T-cell (primary cell): Measurements from ENCODE around the gene SLC41A2. TPM values are rescaled to one million over a fixed set of nuclear protein-coding genes. Genes with fewer than 3 reads are reported as not detected.

Experiments
- ATAC-seq, 4 experiments: fragments of 200-7000 bp in 3 of 4; fragments of 150-1000 bp in 1 of 4; cut with Tn5 transposase; replicated peaks in 1 of 4; 1 replicate in 3 of 4; 2 replicates in 1 of 4; pipeline ENCODE4 v1.10.0; 2021; ENCODE audit warnings: moderate library complexity in 3 of 4, mild to moderate bottlenecking in 2 of 4, moderate number of reproducible peaks in 1 of 4
- CTCF ChIA-PET, 2 donors: fragments of 300-600 bp; sonication (Branson Sonifier 250); formaldehyde crosslinking; loops; one replicate each; lab custom pipeline; 2022; ENCODE audit warnings: antibody characterized with exemption in 2 of 2; lab: Charles Lee
- POLR2A ChIA-PET, 2 donors: fragments of 300-600 bp; sonication (Branson Sonifier 250); formaldehyde crosslinking; loops; one replicate each; lab custom pipeline; 2022; ENCODE audit warnings: antibody characterized with exemption in 2 of 2; lab: Charles Lee
- DNase-seq, 35 experiments: peaks; one replicate each; pipeline versions ENCODE4 v3.0.0 to v3.0.0-alpha.2; 2013 to 2023
- H3K27ac ChIP-seq: one replicate; pipeline ENCODE4 v1.5.1; 2013; ENCODE audit warnings: low read length
- H3K27me3 ChIP-seq, 2 experiments: replicated peaks in 1 of 2; 1 replicate in 1 of 2; 2 replicates in 1 of 2; pipeline versions ENCODE4 v1.6.1 to v1.7.0; 2013; ENCODE audit warnings: low read length in 1 of 2, mixed read lengths in 1 of 2; ENCODE audit not compliant: control insufficient read depth in 2 of 2, insufficient read depth in 2 of 2; ENCODE audit errors: extremely low read depth in 1 of 2
- H3K36me3 ChIP-seq, 2 donors: 1 replicate in 1 of 2; 2 replicates in 1 of 2; pipeline versions ENCODE4 v1.6.1 to v1.7.0; 2013; ENCODE audit warnings: low read length in 1 of 2; ENCODE audit not compliant: control insufficient read depth in 2 of 2, insufficient read depth in 1 of 2; ENCODE audit errors: extremely low read depth in 1 of 2
- H3K4me1 ChIP-seq, 2 experiments: 1 replicate in 1 of 2; 2 replicates in 1 of 2; pipeline versions ENCODE4 v1.6.1 to v1.7.0; 2013; ENCODE audit warnings: low read length in 2 of 2, mixed read lengths in 1 of 2; ENCODE audit not compliant: insufficient read depth in 2 of 2, control insufficient read depth in 1 of 2; ENCODE audit errors: extremely low read depth in 1 of 2
- H3K4me3 ChIP-seq, 2 donors: 1 replicate in 1 of 2; 2 replicates in 1 of 2; pipeline versions ENCODE4 v1.5.1 to v1.7.0; 2013; ENCODE audit warnings: mild to moderate bottlenecking in 2 of 2, low read length in 1 of 2, moderate library complexity in 1 of 2; ENCODE audit not compliant: control insufficient read depth in 1 of 2; ENCODE audit errors: extremely low read depth in 1 of 2
- H3K9me3 ChIP-seq: 2 replicates; pipeline ENCODE4 v1.7.0; 2013
- H3K27ac Mint-ChIP-seq, 2 donors: one replicate each; pipeline ENCODE4 v1.8.0; 2020 to 2021; ENCODE audit warnings: mild to moderate bottlenecking in 2 of 2, mixed read lengths in 2 of 2
- H3K27me3 Mint-ChIP-seq, 2 donors: one replicate each; pipeline ENCODE4 v1.8.0; 2021 to 2022; ENCODE audit warnings: mixed read lengths in 2 of 2
- H3K36me3 Mint-ChIP-seq: one replicate; pipeline ENCODE4 v1.8.0; 2021; ENCODE audit warnings: mixed read lengths
- H3K4me1 Mint-ChIP-seq, 3 donors: one replicate each; pipeline ENCODE4 v1.8.0; 2020 to 2022; ENCODE audit warnings: mixed read lengths in 3 of 3, mild to moderate bottlenecking in 1 of 3
- H3K4me3 Mint-ChIP-seq, 3 donors: one replicate each; pipeline ENCODE4 v1.8.0; 2020 to 2022; ENCODE audit warnings: mild to moderate bottlenecking in 3 of 3, mixed read lengths in 3 of 3, moderate library complexity in 3 of 3
- H3K9me3 Mint-ChIP-seq, 3 donors: one replicate each; pipeline ENCODE4 v1.8.0; 2020 to 2022; ENCODE audit warnings: mixed read lengths in 3 of 3
- WGBS: methylation state at CpG from one replicate; pipeline ENCODE4 v1.1.5; 2013; ENCODE audit warnings: missing lambda C conversion rate; ENCODE audit not compliant: insufficient coverage; 5-methylcytosine and 5-hydroxymethylcytosine counted together
- total RNA-seq, 35 experiments: library from RNA in 6 of 35; stranded (reverse) in 6 of 35; fragments of 120-200 nt in 1 of 35; gene quantifications; one replicate each; pipeline versions ENCODE4 v1.2.1 to v1.2.4 and lab custom pipeline; 2013 to 2026

The SLC41A2 gene
- total RNA-seq = 1 to 10 TPM; 2.4 to 3.8 (median 3.4) TPM
- 4.0 TPM for total RNA-seq (2013)
- 1.8 to 22.3 (median 6.2) reads per million in 29 experiments for total RNA-seq (lab: John Stamatoyannopoulos, UW)

GRCh38 chr12:104958001-104958804, at the start of gene SLC41A2:
SLC41A2 (minus strand) TSS chr12:104958290; CDS start chr12:104928527, 29,763 bp downstream.
- no peaks in the 10 kb centered on the region for H3K9me3 ChIP-seq
- ChIA-PET CTCF (interaction anchor here (1.1 to 1.6 kb wide), 3 partner anchors 97 to 576 kb away, joined by 3 to 8 read pairs (median 3); no protein-coding TSS in a partner anchor), POLR2A (interaction anchor here (0.5 to 0.6 kb wide), 3 partner anchors 49 to 845 kb away, joined by 4 to 11 read pairs (median 8); no protein-coding TSS in a partner anchor)
- H3K27me3 Mint-ChIP-seq = peaks cover 5 to 6% of the 10 kb centered on the region in 2 donors
- no peaks in the 10 kb centered on the region for H3K9me3 Mint-ChIP-seq
- WGBS = under 1% methylated on average over 75 of the region's 83 CpGs
- DNase-seq (peak; percentile 51 to 86 (median 71)), ATAC-seq (peak; percentile 88 to 92 (median 90))
- H3K27ac Mint-ChIP-seq = peak within 1 kb of the TSS; percentile 76 to 83
- H3K36me3 Mint-ChIP-seq = no peaks in the 10 kb centered on the region
- peak within 1 kb of the TSS; percentile 86 to 95 for H3K4me3 ChIP-seq
- peak within 1 kb of the TSS; percentile 65 for H3K27ac ChIP-seq
- H3K27me3 ChIP-seq = peaks cover 0 to 6% of the 10 kb centered on the region in 2 experiments
- H3K4me3 Mint-ChIP-seq = peak within 1 kb of the TSS; percentile 88 to 95 (median 90)
- H3K36me3 ChIP-seq = no peaks in the 10 kb centered on the region
- peaks cover 17 to 22% (median 21%) of the 10 kb centered on the region in 3 donors for H3K4me1 Mint-ChIP-seq
- peaks cover 7 to 10% of the 10 kb centered on the region in 2 experiments for H3K4me1 ChIP-seq

GRCh38 chr12:105001476-105001875, 43.4 kb upstream of the SLC41A2 start:
- H3K36me3 ChIP-seq = peaks cover 16 to 34% of the 10 kb centered on the region in 2 donors
- Mint-ChIP-seq H3K4me3 (no peak overlapping the region), H3K27ac (no peak overlapping the region), H3K27me3 (no peaks in the 10 kb centered on the region), H3K4me1 (peaks cover 4 to 15% (median 12%) of the 10 kb centered on the region in 3 donors), H3K36me3 (peaks cover 88% of the 10 kb centered on the region), H3K9me3 (peaks cover 0 to 15% (median 12%) of the 10 kb centered on the region in 3 donors)
- CTCF ChIA-PET = interaction anchor here in 1 of 2 donors (0.6 kb wide), 1 partner anchor 785 kb away, joined by 3 read pairs; no protein-coding TSS in a partner anchor
- ATAC-seq = no peak
- no peaks in the 10 kb centered on the region for H3K4me1 ChIP-seq
- no peak overlapping the region for H3K27ac ChIP-seq
- peaks cover 2% of the 10 kb centered on the region for H3K9me3 ChIP-seq
- no peaks in the 10 kb centered on the region for H3K27me3 ChIP-seq
- POLR2A ChIA-PET = interaction anchor here in 1 of 2 donors (0.6 kb wide), 1 partner anchor 281 kb away, joined by 4 read pairs; no protein-coding TSS in a partner anchor
- H3K4me3 ChIP-seq = no peak overlapping the region
- no peak for DNase-seq

- no peaks in the 10 kb centered on the region for H3K27me3 Mint-ChIP-seq
- peaks cover 2% of the 10 kb centered on the region for H3K9me3 ChIP-seq
- DNase-seq (no peak), ATAC-seq (no peak)
- CTCF ChIA-PET = no interaction called here
- H3K9me3 Mint-ChIP-seq = peaks cover 0 to 15% (median 12%) of the 10 kb centered on the region in 3 donors
- WGBS = 84% methylated on average over 5 of the region's 7 CpGs
- peaks cover 4 to 15% (median 12%) of the 10 kb centered on the region in 3 donors for H3K4me1 Mint-ChIP-seq
- no peak overlapping the region for H3K4me3 ChIP-seq
- H3K27ac ChIP-seq = no peak overlapping the region
- H3K4me3 Mint-ChIP-seq = no peak overlapping the region
- peaks cover 16 to 43% of the 10 kb centered on the region in 2 donors for H3K36me3 ChIP-seq
- POLR2A ChIA-PET = no interaction called here
- H3K27me3 ChIP-seq = no peaks in the 10 kb centered on the region
- H3K36me3 Mint-ChIP-seq = peaks cover 84% of the 10 kb centered on the region
- no peak overlapping the region for H3K27ac Mint-ChIP-seq
- no peaks in the 10 kb centered on the region for H3K4me1 ChIP-seq
Measured at GRCh38 chr12:104999347-104999685, 41.2 kb upstream of the SLC41A2 start.

- ATAC-seq = no peak
- H3K4me3 ChIP-seq = no peak overlapping the region
- no peaks in the 10 kb centered on the region for H3K27me3 ChIP-seq
- ChIA-PET CTCF (no interaction called here), POLR2A (no interaction called here)
- no peaks in the 10 kb centered on the region for H3K27me3 Mint-ChIP-seq
- peak in 3 of 35 experiments; percentile 1 to 6 (median 2) for DNase-seq
- peaks cover 2% of the 10 kb centered on the region for H3K9me3 ChIP-seq
- no peaks in the 10 kb centered on the region for H3K4me1 ChIP-seq
- H3K27ac Mint-ChIP-seq = no peak overlapping the region
- no peak overlapping the region for H3K4me3 Mint-ChIP-seq
- H3K9me3 Mint-ChIP-seq = peaks cover 0 to 15% (median 12%) of the 10 kb centered on the region in 3 donors
- WGBS = 83% methylated on average over 15 of the region's 15 CpGs
- H3K36me3 ChIP-seq = peaks cover 16 to 45% of the 10 kb centered on the region in 2 donors
- no peak overlapping the region for H3K27ac ChIP-seq
- peaks cover 84% of the 10 kb centered on the region for H3K36me3 Mint-ChIP-seq
- peaks cover 4 to 15% (median 12%) of the 10 kb centered on the region in 3 donors for H3K4me1 Mint-ChIP-seq
Measured at GRCh38 chr12:104998423-104999346, 40.6 kb upstream of the SLC41A2 start.

GRCh38 chr12:104997541-104997940, 39.5 kb upstream of the SLC41A2 start:
- no peaks in the 10 kb centered on the region for H3K27me3 Mint-ChIP-seq
- no peaks in the 10 kb centered on the region for H3K4me1 ChIP-seq
- H3K4me3 ChIP-seq = no peak overlapping the region
- no peaks in the 10 kb centered on the region for H3K27me3 ChIP-seq
- H3K4me3 Mint-ChIP-seq = no peak overlapping the region
- ATAC-seq (no peak), DNase-seq (no peak)
- H3K27ac Mint-ChIP-seq = no peak overlapping the region
- H3K4me1 Mint-ChIP-seq = peaks cover 4 to 15% (median 12%) of the 10 kb centered on the region in 3 donors
- WGBS = 100% methylated on average over 1 of the region's 3 CpGs
- peaks cover 0 to 15% (median 12%) of the 10 kb centered on the region in 3 donors for H3K9me3 Mint-ChIP-seq
- peaks cover 12 to 48% of the 10 kb centered on the region in 2 donors for H3K36me3 ChIP-seq
- ChIA-PET CTCF (no interaction called here), POLR2A (no interaction called here)
- H3K36me3 Mint-ChIP-seq = peaks cover 84% of the 10 kb centered on the region
- no peak overlapping the region for H3K27ac ChIP-seq
- H3K9me3 ChIP-seq = peaks cover 2% of the 10 kb centered on the region

GRCh38 chr12:104994336-104994735, 36.2 kb upstream of the SLC41A2 start:
- Mint-ChIP-seq H3K36me3 (peaks cover 81% of the 10 kb centered on the region), H3K27ac (no peak overlapping the region), H3K4me1 (peaks cover 7 to 19% (median 13%) of the 10 kb centered on the region in 3 donors), H3K9me3 (no peaks in the 10 kb centered on the region), H3K27me3 (no peaks in the 10 kb centered on the region), H3K4me3 (no peak overlapping the region)
- H3K27me3 ChIP-seq = no peaks in the 10 kb centered on the region
- CTCF ChIA-PET = no interaction called here
- POLR2A ChIA-PET = interaction anchor here in 1 of 2 donors (0.6 kb wide), 1 partner anchor 62 kb away, joined by 3 read pairs; no protein-coding TSS in a partner anchor
- H3K36me3 ChIP-seq = peaks cover 10 to 56% of the 10 kb centered on the region in 2 donors
- no peaks in the 10 kb centered on the region for H3K9me3 ChIP-seq
- ATAC-seq = no peak
- no CpG with 5 or more reads among the region's 3 CpGs for WGBS
- H3K4me1 ChIP-seq = no peaks in the 10 kb centered on the region
- H3K4me3 ChIP-seq = no peak overlapping the region
- DNase-seq = no peak
- H3K27ac ChIP-seq = no peak overlapping the region
